D721Med (cell line): ENCODE data around the gene CNTNAP2.

Experiments
- DNase-seq: peaks from one replicate; pipeline ENCODE4 v3.0.0; 2011; ENCODE audit warnings: low spot score; ENCODE audit not compliant: insufficient read length
- FAIRE-seq: peaks from 2 replicates; lab custom pipeline; 2011; peaks lifted over from hg19 to GRCh38; lab: Jason Lieb, UNC
- TF ChIP-seq, protein P1 (sequence below): IDR thresholded peaks from 2 replicates; pipeline ENCODE4 v1.5.1; 2012; ENCODE audit warnings: mild to moderate bottlenecking, control low read depth; ENCODE audit not compliant: insufficient read depth; ENCODE audit errors: missing control alignments

The CNTNAP2 gene

DNA sequence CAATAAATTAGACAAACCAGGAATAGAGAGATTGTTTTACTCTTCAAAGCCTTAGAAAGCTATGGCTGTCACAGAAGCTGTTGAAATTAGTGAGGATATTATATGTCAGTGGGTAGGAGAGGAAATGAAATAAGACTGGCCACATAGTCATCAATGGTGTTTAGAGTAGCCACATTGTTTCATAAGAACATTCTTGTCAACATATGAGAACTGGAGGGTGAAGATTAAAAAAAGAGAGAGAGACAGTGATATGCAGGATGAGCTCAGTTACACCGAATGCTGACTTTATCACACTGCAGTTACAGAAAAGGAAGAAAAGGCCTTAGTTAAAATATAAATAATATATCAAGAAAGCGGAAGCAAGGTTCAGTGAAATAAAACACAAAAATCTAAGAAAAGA lies 412.0 kb downstream of the CNTNAP2 start:
- TF ChIP-seq, protein P1, sequence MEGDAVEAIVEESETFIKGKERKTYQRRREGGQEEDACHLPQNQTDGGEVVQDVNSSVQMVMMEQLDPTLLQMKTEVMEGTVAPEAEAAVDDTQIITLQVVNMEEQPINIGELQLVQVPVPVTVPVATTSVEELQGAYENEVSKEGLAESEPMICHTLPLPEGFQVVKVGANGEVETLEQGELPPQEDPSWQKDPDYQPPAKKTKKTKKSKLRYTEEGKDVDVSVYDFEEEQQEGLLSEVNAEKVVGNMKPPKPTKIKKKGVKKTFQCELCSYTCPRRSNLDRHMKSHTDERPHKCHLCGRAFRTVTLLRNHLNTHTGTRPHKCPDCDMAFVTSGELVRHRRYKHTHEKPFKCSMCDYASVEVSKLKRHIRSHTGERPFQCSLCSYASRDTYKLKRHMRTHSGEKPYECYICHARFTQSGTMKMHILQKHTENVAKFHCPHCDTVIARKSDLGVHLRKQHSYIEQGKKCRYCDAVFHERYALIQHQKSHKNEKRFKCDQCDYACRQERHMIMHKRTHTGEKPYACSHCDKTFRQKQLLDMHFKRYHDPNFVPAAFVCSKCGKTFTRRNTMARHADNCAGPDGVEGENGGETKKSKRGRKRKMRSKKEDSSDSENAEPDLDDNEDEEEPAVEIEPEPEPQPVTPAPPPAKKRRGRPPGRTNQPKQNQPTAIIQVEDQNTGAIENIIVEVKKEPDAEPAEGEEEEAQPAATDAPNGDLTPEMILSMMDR: no peak
- FAIRE-seq (no peak), DNase-seq (no peak)

GRCh38 chr7:146539836-146540235 lies 423.2 kb downstream of the CNTNAP2 start:
- TF ChIP-seq, protein P1: no peak
- FAIRE-seq: peak; percentile 96

DNA sequence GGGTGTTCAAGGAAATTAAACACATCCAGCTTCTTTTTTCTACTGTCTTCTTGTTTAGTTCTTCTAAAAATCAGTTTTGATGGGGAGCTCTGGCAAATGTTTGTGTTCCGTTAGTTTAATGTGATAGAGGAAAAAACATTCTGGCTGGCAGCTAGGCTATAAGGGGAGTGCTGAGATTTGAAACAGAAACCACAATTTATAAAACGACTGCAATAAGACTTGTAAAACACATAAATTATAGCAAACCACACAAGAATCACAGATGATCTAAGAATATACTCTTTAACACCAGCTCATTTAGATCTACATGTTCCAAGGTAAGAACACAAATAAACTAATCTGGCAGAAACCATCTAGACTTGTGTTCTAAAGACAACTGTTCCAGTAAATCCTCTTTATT lies 425.5 kb downstream of the CNTNAP2 start:
- TF ChIP-seq, protein P1: no peak
- DNase-seq (no peak), FAIRE-seq (no peak)

More at GRCh38 chr7:146539836-146540235, 423.2 kb downstream of the CNTNAP2 start:
- DNase-seq: no peak

DNA sequence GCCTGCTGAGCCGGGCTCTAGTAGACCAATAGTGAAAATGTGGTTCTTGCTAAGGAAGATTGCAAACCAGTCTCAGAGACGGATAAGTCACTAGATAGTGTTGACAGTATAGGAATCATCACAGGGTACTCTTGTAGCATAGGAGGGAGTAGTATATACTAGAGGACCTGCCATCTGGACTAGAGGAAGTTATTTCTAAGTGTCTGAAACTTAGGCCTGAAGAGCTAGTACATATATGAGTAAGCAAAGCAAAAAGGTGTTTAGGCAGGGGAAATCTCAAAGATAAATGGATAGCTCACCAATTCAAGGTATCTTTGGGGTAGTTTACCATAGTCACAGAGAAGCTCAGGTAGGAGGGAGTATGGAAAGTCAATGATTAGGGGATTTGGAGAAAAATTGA lies 428.1 kb downstream of the CNTNAP2 start:
- no peak for DNase-seq
- TF ChIP-seq, protein P1: no peak
- no peak for FAIRE-seq

GRCh38 chr7:146548816-146549215 lies 432.2 kb downstream of the CNTNAP2 start:
- TF ChIP-seq, protein P1: no peak
- DNase-seq (no peak), FAIRE-seq (no peak)

DNA sequence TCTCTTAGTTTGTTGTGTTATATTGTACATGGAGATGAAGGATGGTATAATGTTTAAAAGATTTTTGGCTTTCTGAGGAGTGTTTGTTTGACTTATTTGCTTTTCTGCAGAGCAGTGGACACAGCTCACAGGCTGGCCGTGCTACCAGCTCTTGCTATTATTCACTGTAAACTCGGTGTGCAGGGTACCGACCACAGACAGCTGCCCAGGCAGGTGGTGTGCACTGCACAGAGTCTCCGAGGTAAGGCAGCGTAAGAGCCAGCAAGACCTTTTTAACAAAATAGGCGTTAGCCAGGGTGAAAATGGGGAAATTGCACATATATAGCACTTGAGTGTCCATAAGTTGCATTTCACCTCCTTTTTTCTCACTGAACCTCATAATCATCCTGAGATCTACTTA lies 438.0 kb downstream of the CNTNAP2 start:
- DNase-seq (no peak), FAIRE-seq (no peak)
- TF ChIP-seq, protein P1: no peak

- FAIRE-seq (no peak), DNase-seq (no peak)
- TF ChIP-seq, protein P1: no peak
Observed at GRCh38 chr7:146557971-146558469, 441.4 kb downstream of the CNTNAP2 start.
